Activated T-helper 9 cell treated with anti-CD3 and anti-CD28 coated beads, Interleukin-2, amount 50 U/mL, for 16 hours (primary cell): ENCODE measurements around the gene NDUFC2.
"Not testable (repeated sequence)": the region's sequence is repeated elsewhere in the genome, so short reads cannot be mapped to it uniquely, and the experiment has no call there.

Experiments
- DNase-seq: peaks from one replicate; pipeline ENCODE4 v3.0.0-alpha.2; 2020; ENCODE audit warnings: low read depth

Gene NDUFC2

GRCh38 chr11:78030429-78031325, 49.0 kb downstream of the NDUFC2 start:
- DNase-seq, result no peak

- not testable (repeated sequence) for DNase-seq
Measured at GRCh38 chr11:78028423-78028822, 51.2 kb downstream of the NDUFC2 start.

DNA sequence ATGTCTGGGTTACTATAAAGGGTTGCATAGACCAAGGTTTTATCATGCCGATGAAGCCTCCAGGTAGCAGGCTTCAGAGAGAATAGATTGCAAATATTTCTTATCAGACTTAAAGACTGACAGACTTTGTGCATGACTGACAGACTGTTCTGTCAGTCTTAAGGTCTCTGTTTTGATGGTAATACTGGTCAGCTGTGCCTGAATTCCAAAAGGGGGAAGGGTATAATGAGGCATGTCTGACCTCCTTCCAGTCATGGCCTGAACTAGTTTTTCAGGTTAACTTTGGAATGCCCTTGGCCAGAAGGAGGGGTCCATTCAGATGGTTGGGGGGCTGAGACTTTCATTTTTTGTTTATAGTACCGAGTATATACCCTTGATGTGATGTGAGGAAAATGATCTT, 51.9 kb downstream of the NDUFC2 start:
- no peak for DNase-seq

DNA sequence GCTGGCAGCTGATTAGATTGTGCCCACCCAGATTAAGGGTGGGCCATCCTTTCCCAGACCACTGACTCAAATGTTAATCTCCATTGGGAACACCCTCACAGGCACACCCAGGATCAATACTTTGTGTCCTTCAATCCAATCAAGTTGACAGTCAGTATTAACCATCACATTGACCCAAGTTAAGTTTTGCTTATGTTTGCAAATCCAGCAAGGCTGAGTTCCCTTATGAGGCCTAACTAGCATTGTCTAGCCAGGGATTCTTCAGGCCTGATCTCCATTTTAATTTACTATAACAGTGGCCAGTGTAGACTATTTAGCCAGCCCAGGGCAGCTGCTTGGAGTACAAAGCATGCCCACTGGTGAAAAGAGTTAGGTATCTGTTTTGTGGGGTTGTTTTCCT, 54.3 kb downstream of the NDUFC2 start:
- no peak for DNase-seq

GRCh38 chr11:78023426-78023825, 56.2 kb downstream of the NDUFC2 start:
- DNase-seq, result no peak

GRCh38 chr11:78022397-78023396, 57.0 kb downstream of the NDUFC2 start, which contains the start of gene KCTD14:
Gene KCTD14, minus strand, starts transcription at chr11:78023276. Its CDS starts 27 bp downstream, at chr11:78023249.
- no peak for DNase-seq

DNA sequence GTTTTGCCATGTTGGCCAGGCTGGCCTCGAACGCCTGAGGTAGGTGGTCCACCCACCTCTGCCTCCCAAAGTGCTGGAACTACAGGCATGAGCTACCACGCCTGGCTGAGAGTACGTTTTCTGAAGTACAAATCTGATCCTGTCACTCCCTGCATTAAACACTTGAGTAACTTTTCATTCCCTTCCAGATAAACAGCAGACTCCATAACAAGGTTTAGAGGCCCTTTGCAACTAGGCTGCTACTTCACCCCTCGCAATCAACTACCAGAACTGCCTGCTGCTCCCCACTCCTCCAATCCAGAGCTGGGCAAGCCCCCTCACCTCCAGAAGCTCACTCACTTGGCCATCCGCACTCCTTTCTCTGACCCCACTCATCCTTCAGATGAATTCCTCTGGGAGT, 58.1 kb downstream of the NDUFC2 start:
- no peak for DNase-seq

- DNase-seq, result no peak
Measured at GRCh38 chr11:78020246-78020645, 59.4 kb downstream of the NDUFC2 start.

DNA sequence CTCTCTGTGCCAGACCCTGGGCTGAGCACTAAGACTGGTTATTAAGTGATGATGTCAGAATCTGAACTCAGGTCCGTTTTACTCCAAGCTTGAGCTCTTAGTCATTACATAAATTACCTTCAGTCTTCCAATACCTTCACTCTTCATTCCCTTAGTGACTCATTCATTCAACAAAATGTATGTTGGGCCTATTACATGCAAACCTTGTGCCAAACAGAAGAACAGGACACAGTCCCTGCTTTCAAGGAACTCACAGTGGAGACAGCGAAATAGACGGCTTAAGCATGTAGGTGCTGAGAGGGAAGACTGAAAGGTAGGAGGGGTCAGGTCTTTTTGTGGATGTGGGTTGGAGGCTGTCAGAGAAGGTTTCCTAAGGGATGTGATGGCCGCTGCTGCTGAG, 59.9 kb downstream of the NDUFC2 start:
- no peak for DNase-seq
